Esophagus muscularis mucosa (tissue), 4 donors: ENCODE measurements around the gene SLC27A2. TPM values are rescaled to one million over a fixed set of nuclear protein-coding genes. Genes with fewer than 3 reads are reported as not detected.

Experiments
- DNase-seq: peaks from one replicate; pipeline ENCODE4 v3.0.0-alpha.2; 2017; ENCODE audit errors: extremely low spot score
- H3K27ac ChIP-seq, 4 donors: fragments of 200-600 bp; sonication (generic); replicated peaks in 1 of 4; 1 replicate in 3 of 4; 2 replicates in 1 of 4; pipeline ENCODE4 v1.5.1; 2016 to 2019; ENCODE audit warnings: mild to moderate bottlenecking in 1 of 4
- H3K27me3 ChIP-seq, 4 donors: fragments of 200-600 bp; sonication (generic); one replicate each; pipeline versions ENCODE4 v1.5.1 to v1.6.0; 2016 to 2019
- H3K36me3 ChIP-seq, 4 donors: fragments of 200-600 bp; sonication (generic); one replicate each; pipeline ENCODE4 v1.5.1; 2016 to 2019
- H3K4me1 ChIP-seq, 4 donors: fragments of 200-600 bp; sonication (generic); one replicate each; pipeline ENCODE4 v1.5.1; 2016 to 2019
- H3K4me3 ChIP-seq, 4 donors: fragments of 200-600 bp; sonication (generic); 1 replicate in 2 of 4; 2 replicates in 2 of 4; pipeline ENCODE4 v1.5.1; 2016 to 2019; ENCODE audit warnings: mild to moderate bottlenecking in 4 of 4, moderate library complexity in 1 of 4
- H3K9me3 ChIP-seq, 4 donors: fragments of 200-600 bp; sonication (generic); 1 replicate in 3 of 4; 2 replicates in 1 of 4; pipeline ENCODE4 v1.5.1; 2016 to 2019
- EP300 ChIP-seq: sonication (generic); formaldehyde crosslinking; IDR thresholded peaks from one replicate; pipeline ENCODE4 v1.6.1; 2017; ENCODE audit warnings: antibody characterized with exemption
- POLR2A ChIP-seq: fragments of 450-650 bp; IDR thresholded peaks from one replicate; pipeline ENCODE4 v1.6.1; 2017; ENCODE audit warnings: antibody characterized with exemption, moderate library complexity, mild to moderate bottlenecking, low read depth
- POLR2AphosphoS5 ChIP-seq, 2 donors: sonication (generic); formaldehyde crosslinking; IDR thresholded peaks; one replicate each; pipeline ENCODE4 v1.6.1; 2017; ENCODE audit warnings: antibody characterized with exemption in 2 of 2
- WGBS: methylation state at CpG from one replicate; pipeline ENCODE4 v1.1.5; 2018; 5-methylcytosine and 5-hydroxymethylcytosine counted together
- intact Hi-C: fragments of 100-400 bp; cut with DNase I; formaldehyde crosslinking; loops from one replicate; pipeline ENCODE4 v1.15.1; 2023
- small RNA-seq, 3 donors: library from RNA; depleted of rRNA; stranded (forward); fragments of <200 nt; gene quantifications; one replicate each; pipeline ENCODE3, GENCODE V24; 2016
- total RNA-seq, 4 donors: library from RNA; depleted of rRNA; stranded (reverse); fragments of >200 nt; gene quantifications; one replicate each; pipeline versions ENCODE4 v1.1.0 to v1.2.1, GENCODE V29; 2016
- TF ChIP-seq, protein P1 (sequence below), 3 experiments: fragments of 200-600 bp in 2 of 3; fragments of 450-650 bp in 1 of 3; sonication (generic) in 2 of 3; IDR thresholded peaks; one replicate each; pipeline ENCODE4 v1.5.1; 2017 to 2019; ENCODE audit warnings: antibody characterized with exemption in 3 of 3, mild to moderate bottlenecking in 2 of 3, moderate library complexity in 1 of 3

SLC27A2 gene
- total RNA-seq, 4 donors from 2014 or later, result 0.42 to 1.8 TPM; not detected in 2

DNA sequence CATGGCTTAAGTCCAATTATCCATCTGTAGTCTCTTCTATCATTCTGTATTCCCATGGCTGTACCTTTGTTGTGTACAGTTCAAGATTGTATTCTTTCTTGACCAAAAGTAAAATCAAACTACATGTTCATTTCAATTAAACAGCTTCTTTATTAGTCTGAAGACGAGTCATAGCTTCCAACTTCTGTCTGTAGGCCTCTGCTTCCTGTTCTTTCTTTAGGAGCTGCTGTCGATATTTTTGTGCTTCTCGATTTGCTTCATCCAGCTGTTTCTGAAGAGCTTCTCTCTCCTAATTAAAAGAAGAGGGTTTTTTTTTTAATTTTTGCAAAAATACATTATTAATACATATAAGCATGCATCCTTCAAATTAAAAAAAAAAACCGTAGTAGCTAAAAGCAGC lies 96.5 kb downstream of the SLC27A2 start:
- intact Hi-C loops, result no loop called here
- no peak overlapping the region for H3K4me3 ChIP-seq
- TF ChIP-seq POLR2AphosphoS5 (IDR thresholded peaks at IDR 0.05) (no peak), POLR2A (no peak), EP300 (no peak)
- TF ChIP-seq, protein P1, sequence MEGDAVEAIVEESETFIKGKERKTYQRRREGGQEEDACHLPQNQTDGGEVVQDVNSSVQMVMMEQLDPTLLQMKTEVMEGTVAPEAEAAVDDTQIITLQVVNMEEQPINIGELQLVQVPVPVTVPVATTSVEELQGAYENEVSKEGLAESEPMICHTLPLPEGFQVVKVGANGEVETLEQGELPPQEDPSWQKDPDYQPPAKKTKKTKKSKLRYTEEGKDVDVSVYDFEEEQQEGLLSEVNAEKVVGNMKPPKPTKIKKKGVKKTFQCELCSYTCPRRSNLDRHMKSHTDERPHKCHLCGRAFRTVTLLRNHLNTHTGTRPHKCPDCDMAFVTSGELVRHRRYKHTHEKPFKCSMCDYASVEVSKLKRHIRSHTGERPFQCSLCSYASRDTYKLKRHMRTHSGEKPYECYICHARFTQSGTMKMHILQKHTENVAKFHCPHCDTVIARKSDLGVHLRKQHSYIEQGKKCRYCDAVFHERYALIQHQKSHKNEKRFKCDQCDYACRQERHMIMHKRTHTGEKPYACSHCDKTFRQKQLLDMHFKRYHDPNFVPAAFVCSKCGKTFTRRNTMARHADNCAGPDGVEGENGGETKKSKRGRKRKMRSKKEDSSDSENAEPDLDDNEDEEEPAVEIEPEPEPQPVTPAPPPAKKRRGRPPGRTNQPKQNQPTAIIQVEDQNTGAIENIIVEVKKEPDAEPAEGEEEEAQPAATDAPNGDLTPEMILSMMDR (IDR thresholded peaks at IDR 0.05), result no peak
- H3K4me1 ChIP-seq, result no peaks in the 10 kb centered on the region
- no peak overlapping the region for H3K27ac ChIP-seq
- H3K27me3 ChIP-seq, result no peaks in the 10 kb centered on the region
- WGBS, result 74% methylated on average over 4 of the region's 4 CpGs
- no peak for DNase-seq
- peaks cover 0 to 12% (median 9%) of the 10 kb centered on the region in 4 donors for H3K36me3 ChIP-seq
- H3K9me3 ChIP-seq, result no peaks in the 10 kb centered on the region

DNA sequence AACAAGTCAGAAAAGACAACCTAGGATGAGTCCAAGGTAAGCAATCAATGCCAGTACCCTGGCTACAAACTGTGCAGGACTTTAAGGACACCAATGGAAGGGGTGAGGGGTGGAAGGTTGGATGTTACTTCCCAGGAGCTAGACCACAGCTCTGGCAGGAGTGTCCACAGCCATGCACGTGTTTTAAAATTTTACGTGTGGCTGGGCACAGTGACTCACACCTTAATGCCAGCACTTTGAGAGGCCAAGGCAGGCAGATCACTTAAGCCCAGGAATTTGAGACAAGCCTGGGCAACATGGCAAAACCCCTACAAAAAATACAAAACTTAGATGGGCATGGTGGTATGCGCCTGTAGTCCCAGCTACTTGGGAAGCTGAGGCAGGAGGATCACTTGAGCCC lies 98.3 kb downstream of the SLC27A2 start:
- intact Hi-C loops, result no loop called here
- Histone ChIP-seq H3K4me1 (no peaks in the 10 kb centered on the region), H3K27me3 (no peaks in the 10 kb centered on the region), H3K36me3 (peaks cover under 1 to 19% (median 9%) of the 10 kb centered on the region in 4 donors), H3K4me3 (no peak overlapping the region), H3K9me3 (no peaks in the 10 kb centered on the region), H3K27ac (no peak overlapping the region)
- WGBS, result 94% methylated on average over 3 of the region's 3 CpGs
- DNase-seq, result no peak
- TF ChIP-seq EP300, result no peak
- TF ChIP-seq, protein P1 (IDR thresholded peaks at IDR 0.05), result no peak

DNA sequence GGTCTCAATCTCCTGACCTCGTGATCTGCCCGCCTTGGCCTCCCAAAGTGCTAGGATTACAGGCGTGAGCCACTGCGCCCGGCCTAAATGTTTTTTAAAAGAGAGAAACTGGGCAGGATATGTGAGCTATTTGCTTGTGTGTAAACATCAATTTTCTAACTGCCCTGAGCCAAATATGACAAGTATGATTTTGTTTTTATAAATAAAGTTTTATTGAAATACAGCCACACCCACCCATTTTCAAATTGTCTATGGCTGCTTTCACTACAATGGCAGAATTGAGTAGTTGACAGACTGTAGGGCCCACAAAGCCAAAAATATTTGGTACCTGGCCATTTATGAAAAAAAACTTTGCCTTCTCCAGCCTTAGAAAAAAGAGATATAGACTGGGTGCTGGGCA lies 99.4 kb downstream of the SLC27A2 start:
- Histone ChIP-seq H3K9me3 (no peaks in the 10 kb centered on the region), H3K4me3 (no peak overlapping the region), H3K4me1 (no peaks in the 10 kb centered on the region), H3K27ac (no peak overlapping the region), H3K27me3 (no peaks in the 10 kb centered on the region), H3K36me3 (peaks cover 7 to 25% (median 9%) of the 10 kb centered on the region in 4 donors)
- TF ChIP-seq EP300 (no peak), POLR2AphosphoS5 (IDR thresholded peaks at IDR 0.05) (no peak), POLR2A (no peak)
- TF ChIP-seq, protein P1 (IDR thresholded peaks at IDR 0.05), result no peak
- WGBS, result 76% methylated on average over 5 of the region's 5 CpGs
- intact Hi-C loops, result no loop called here
- DNase-seq, result no peak

Small RNAs within 50 kb of the gene (small RNA-seq; reads per million reads assigned to genes)
- gene RF00019, result 0 reads per million in 3 donors

Other genes starting within 250 kb of the SLC27A2 start
- 1 to 10 TPM; 2.7 to 6.3 (median 3.7) TPM for gene ATP8B4, start 63.0 kb upstream of the SLC27A2 start, total RNA-seq
- 1 to 10 TPM in 3 of 4 donors, under 1 TPM in 1; 0.39 to 7.0 (median 3.5) TPM for gene HDC, start 83.5 kb downstream of the SLC27A2 start, total RNA-seq
- 10 to 100 TPM; 13.2 to 23.5 (median 15.4) TPM for gene GABPB1, start 173.0 kb downstream of the SLC27A2 start, total RNA-seq
- 10 to 100 TPM; 38.2 to 44.6 (median 41.8) TPM for gene USP8, start 242.2 kb downstream of the SLC27A2 start, total RNA-seq